K562 (cell line): Measurements from ENCODE around the gene USP17L11.
"Not testable (repeated sequence)": the region's sequence is repeated elsewhere in the genome, so short reads cannot be mapped to it uniquely, and the experiment has no call there.

Experiments used
- AFF4 ChIP-seq: sonication (generic); formaldehyde crosslinking; IDR thresholded peaks from 2 replicates; pipeline ENCODE4 v1.8.0; 2023; ENCODE audit warnings: mild to moderate bottlenecking, missing genetic modification reagents
- CC2D1A ChIP-seq: fragments of 450-650 bp; IDR thresholded peaks from 2 replicates; pipeline ENCODE4 v1.6.1; 2017; ENCODE audit warnings: mild to moderate bottlenecking
- CREB1 ChIP-seq, 2 experiments: sonication (generic) in 1 of 2; formaldehyde crosslinking in 1 of 2; IDR thresholded peaks; 2 replicates each; pipeline versions ENCODE4 v1.6.1 to v1.8.0; 2012 to 2022; ENCODE audit warnings: inconsistent platforms in 1 of 2, mild to moderate bottlenecking in 1 of 2, missing genetic modification reagents in 1 of 2, moderate library complexity in 1 of 2
- CTCF ChIP-seq, 3 experiments: IDR thresholded peaks in 2 of 3; conservative IDR thresholded peaks in 1 of 3; 2 replicates each; pipeline ENCODE4 v1.5.1; 2011 to 2012; ENCODE audit warnings: low read length in 3 of 3, mild to moderate bottlenecking in 3 of 3, control low read depth in 2 of 3, improper control_type of control experiment in 1 of 3, inconsistent platforms in 1 of 3, low read depth in 1 of 3, mixed read lengths in 1 of 3, moderate library complexity in 1 of 3; ENCODE audit not compliant: insufficient read depth in 2 of 3
- EP300 ChIP-seq: IDR thresholded peaks from 2 replicates; pipeline ENCODE4 v1.6.1; 2012; ENCODE audit warnings: low read length, improper control_type of control experiment
- JUN ChIP-seq, 2 experiments: sonication (generic) in 1 of 2; formaldehyde crosslinking in 1 of 2; IDR thresholded peaks; 2 replicates each; pipeline versions ENCODE4 v1.6.1 to v1.8.0; 2012 to 2022; ENCODE audit warnings: borderline replicate concordance in 2 of 2, mild to moderate bottlenecking in 2 of 2, improper control_type of control experiment in 1 of 2, low read depth in 1 of 2, low read length in 1 of 2, missing genetic modification reagents in 1 of 2
- JUND ChIP-seq, 2 experiments: IDR thresholded peaks; 2 replicates in 1 of 2; 3 replicates in 1 of 2; pipeline ENCODE4 v1.6.1; 2011; ENCODE audit warnings: borderline replicate concordance in 2 of 2, low read depth in 2 of 2, low read length in 2 of 2, improper control_type of control experiment in 1 of 2, missing biosample characterization in 1 of 2, missing genetic modification characterization in 1 of 2, missing genetic modification reagents in 1 of 2
- TOE1 ChIP-seq, 2 experiments: fragments of 450-650 bp in 1 of 2; sonication (generic) in 1 of 2; formaldehyde crosslinking in 1 of 2; IDR thresholded peaks; 2 replicates each; pipeline versions ENCODE4 v1.7.1 to v1.8.0; 2016 to 2022; ENCODE audit warnings: borderline replicate concordance in 2 of 2, mild to moderate bottlenecking in 2 of 2, antibody characterized with exemption in 1 of 2, inconsistent platforms in 1 of 2, low read depth in 1 of 2, missing genetic modification reagents in 1 of 2, moderate library complexity in 1 of 2
- ZNF76 ChIP-seq: fragments of 250-450 bp; sonication (Bioruptor Pico); IDR thresholded peaks from 2 replicates; pipeline ENCODE4 v1.4.0; 2020; ENCODE audit warnings: mild to moderate bottlenecking, moderate library complexity, borderline replicate concordance

- not testable (repeated sequence) for TF ChIP-seq CTCF (IDR thresholded peaks at IDR 0.05 in 2 of 3, conservative IDR thresholded peaks at IDR 0.05 in 1 of 3; ENCODE audit: insufficient read depth in 2 of 3, low read depth in 1 of 3, low read length in 3 of 3); TOE1 (IDR thresholded peaks at IDR 0.05; ENCODE audit: borderline replicate concordance); TOE1 (CRISPR knock-in tag; IDR thresholded peaks at IDR 0.05; ENCODE audit: borderline replicate concordance, low read depth); ZNF76; EP300; CC2D1A; JUN (IDR thresholded peaks at IDR 0.05; ENCODE audit: borderline replicate concordance, low read depth, low read length); JUN (CRISPR knock-in tag; IDR thresholded peaks at IDR 0.05; ENCODE audit: borderline replicate concordance); AFF4 (CRISPR knock-in tag); JUND (IDR thresholded peaks at IDR 0.05; ENCODE audit: borderline replicate concordance, low read depth, low read length); JUND (tag; IDR thresholded peaks at IDR 0.05; ENCODE audit: borderline replicate concordance, low read depth, low read length); CREB1 (IDR thresholded peaks at IDR 0.05); CREB1 (CRISPR knock-in tag; IDR thresholded peaks at IDR 0.05)
These were observed 504 bp upstream of the USP17L11 start for GRCh38 chr4:9214701-9215100.
